UCSD-AML1 (cell line): ENCODE results near the gene PREB.

ENCODE experiments used
- DNase-seq: peaks from one replicate; lab custom pipeline; 2025; ENCODE audit not compliant: unreplicated experiment; lab: John Stamatoyannopoulos, UW

Gene PREB

DNA sequence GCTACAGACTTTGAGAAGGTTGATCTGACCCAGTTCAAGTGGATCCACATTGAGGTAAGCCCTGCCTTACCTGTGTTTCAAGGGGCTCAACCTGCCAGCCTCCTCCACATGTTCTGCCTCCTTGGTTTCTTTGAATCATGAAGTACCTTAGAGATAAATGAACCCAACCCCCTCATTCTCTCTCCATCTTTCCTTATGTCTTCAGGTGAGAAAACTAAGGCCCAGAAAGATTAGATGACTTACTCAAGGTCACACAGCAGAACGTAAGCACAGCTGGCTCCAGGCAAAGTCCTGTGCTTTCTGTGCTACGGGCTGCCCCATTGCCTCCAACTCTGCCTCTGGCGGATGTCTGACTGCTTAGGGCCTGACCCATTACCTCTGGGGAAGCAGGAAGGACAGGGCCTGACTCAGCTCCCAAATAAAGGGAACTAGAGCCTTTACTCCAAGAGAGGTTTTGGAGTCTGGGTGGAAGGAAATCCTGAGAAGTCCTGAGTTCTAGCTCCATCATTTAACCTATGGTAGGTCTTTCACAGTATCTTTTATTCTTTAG lies 37.6 kb downstream of the PREB start:
- DNase-seq = peak; percentile 22

DNA sequence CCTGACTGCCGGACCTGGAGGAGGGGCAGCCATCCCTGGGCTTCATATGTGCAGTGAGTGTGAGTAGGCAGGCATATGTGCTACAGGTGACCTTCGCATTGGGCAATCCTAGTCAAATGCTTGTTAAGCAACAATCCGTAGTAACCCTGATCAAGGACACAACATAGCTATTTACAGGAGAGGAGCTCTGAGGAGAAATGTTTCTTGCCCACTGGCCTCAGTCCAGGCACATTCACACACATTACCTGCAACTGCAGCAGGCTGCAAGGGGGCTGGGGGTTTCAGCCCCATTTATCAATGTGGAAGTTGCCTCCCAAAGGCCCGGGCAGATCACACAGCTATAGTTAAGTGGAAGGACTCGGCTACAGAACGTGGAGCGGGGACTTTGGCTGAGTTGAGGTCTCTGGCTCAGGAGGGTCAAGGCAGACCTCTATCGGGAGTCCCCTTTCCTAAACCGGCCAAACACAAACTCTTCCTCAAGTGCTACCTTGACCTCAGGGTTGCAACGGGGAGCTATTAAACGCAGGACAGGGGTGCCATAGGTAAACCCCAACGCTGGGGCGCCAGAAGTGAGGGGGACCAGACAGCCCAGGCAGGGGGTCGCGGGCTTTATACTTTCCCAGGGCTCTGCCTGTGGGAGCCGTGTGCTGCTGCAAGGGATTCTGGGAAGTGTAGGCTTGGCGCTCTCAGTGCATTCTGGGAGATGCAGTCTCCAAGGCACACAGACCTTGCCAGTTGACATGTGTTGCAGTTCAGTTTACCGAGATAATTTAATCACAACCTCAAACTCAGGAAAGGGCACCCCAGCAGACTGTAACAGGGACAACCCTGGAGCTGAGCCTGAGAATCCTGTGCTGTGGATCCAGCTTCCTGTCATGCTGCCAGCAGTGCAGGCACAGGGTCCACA lies 38.4 kb downstream of the PREB start:
- DNase-seq = peak; percentile 50

DNA sequence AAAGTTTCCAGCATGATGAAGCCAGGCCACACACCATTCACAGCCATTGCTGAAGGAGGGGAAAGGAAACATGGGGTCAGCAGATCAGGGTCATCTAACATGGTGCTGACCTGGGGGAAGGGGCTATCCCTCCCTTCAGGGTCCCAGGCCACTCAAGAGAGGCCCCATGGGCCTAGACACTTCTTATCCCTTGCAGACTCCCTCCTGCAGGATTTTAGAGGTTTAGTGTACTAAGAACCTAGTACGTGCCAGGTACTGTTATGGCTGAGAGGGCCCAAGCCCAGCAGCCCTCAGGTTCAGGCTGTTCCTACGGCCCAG lies 39.0 kb downstream of the PREB start:
- DNase-seq = no peak

DNA sequence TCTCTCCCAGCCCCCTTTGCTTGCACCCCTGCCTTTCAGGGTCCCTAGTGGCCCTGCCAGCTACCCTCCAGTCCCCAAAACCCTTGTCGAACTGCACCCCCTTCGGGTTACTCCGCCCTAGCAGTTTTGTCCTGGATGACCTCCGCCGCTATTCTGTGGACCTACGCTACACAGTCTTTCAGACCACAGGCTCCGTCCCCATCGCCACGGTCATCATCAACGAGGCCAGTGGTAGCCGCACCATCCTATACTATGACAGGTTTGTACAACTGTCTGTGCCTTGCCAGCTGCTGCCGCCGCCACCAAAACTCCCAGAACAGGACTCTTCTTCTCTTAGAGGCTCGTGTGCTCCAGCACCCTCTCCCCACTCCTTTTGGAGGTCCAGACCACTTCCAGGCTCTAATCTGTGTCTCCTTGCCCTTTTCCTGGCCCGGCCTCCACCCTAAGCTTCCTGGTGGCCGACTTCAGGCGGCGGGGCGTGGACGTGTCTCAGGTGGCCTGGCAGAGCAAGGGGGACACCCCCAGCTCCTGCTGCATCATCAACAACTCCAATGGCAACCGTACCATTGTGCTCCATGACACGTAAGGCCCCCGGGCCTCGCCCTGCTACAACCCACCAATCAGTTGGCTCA lies 40.0 kb downstream of the PREB start:
- no peak for DNase-seq

DNA sequence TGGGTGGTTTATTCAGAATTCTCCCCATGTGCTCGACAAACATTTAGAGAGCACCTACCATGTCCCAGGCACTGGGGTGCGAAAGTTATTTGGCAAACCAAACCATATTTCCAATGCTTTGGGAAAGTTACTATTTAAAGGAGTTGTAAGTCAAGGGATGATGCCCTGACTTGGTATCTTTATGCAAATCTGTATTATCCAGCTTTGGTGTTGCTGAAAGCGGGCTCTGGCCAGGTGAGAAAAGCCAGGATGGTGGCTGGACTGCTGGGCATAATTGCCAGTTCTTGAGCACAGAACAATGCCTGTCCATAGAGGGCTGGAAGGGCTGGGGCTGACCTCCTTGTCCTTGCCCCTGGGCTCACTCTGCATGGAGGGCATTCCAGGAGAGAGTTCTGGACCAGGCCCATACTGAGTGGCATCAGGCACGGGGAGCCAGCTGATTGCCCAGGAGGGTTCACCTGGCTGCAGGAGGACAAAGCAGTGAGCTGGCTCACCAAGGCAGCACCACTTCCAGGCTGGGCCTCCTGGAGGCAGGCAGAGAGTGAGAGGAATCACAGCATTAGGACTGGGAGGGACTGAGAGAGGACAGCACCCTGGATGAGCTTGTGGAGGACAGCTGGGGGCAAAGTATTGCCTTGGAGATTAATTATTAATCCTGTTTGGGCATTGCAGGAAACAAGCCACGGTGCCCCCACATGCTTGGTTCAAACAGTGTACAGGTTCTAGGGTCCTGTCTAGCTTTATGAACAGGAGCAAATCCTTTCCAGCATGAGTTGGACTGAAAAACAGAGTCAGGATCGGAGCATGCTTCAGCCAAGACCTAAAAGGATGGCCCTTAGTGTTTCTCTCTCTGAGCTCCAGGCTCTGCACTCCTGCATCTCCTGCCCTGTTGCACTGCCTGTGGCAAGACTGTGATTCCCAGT lies 40.7 kb downstream of the PREB start:
- DNase-seq = no peak

DNA sequence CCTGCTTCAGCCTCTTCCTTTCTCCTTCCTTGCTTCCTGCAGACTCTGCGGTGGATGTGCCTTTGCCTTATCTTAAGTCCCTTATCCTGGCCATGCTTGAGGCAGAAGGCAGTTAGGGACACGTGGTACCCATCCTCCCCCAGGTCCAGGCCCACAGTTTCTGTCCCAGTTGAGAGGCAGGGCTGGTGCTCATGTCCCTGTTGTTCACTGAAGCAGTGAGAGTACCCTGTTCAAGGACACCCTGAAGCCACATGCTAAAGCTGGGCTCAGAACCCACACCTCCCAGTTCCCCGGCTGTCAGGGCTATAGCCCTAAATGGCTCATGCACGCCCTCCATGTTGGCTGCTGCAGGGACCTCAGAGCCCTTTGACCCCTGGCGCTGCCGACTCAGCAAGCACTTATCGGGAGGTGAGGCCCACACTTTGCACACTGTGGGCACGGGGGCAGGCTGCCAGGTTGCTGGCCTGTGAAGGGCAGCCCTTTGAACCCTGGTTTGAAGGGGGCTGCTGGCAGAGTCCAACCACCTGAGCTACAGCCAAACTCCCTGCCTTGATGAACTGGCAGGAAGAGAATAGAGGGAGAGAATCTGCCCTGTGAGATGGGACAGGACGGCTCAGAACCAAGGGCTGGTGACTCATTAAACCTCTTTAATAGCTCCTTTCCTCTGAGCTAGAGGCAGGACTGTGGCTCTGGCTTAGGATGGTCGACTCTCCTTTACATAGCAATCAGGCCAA lies 41.6 kb downstream of the PREB start:
- DNase-seq = peak; percentile 52

DNA sequence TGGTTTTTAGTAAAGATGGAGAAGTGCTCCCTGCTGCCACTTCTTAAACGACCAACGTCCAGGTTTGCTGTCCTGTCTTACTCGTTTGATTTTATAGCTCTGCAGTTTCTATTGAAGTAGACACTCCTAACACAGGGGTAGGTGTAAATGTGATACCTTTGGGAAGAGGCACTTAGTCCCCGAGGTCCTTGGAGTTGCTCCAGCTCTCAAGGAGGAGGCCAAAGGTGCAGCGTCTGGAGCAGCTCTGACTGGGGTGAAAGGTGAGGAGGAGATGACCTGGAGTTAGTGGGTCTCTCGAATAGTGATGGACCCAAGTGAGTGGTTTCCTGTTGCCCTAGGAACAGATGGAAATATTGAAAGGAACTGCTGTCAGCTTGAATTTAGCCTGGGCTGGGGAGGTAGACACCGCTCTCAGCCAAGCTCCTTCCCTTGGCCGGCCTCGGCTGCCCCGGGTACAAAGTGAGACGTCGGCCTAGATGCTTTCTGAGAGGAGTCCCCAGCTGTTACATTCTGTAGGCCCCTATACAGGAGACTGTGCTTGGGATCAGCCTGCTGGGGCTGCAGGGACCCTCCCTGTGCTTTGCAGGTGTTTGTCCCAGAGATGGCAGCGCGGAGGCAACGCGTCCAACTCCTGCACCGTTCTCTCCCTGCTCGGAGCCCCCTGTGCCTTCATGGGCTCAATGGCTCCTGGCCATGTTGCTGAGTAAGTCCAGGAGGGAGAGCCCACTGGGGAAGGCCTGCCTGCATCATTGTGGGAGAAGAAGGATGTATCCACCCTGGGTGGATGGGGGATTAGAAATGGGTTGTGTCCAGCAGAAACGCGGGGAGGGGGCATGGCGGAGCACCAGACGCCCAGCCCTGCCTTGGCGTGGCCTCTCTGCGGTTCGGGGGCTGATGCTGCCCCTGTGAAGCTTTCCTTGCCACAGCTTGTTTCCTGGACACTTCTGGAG lies 42.4 kb downstream of the PREB start:
- no peak for DNase-seq

DNA sequence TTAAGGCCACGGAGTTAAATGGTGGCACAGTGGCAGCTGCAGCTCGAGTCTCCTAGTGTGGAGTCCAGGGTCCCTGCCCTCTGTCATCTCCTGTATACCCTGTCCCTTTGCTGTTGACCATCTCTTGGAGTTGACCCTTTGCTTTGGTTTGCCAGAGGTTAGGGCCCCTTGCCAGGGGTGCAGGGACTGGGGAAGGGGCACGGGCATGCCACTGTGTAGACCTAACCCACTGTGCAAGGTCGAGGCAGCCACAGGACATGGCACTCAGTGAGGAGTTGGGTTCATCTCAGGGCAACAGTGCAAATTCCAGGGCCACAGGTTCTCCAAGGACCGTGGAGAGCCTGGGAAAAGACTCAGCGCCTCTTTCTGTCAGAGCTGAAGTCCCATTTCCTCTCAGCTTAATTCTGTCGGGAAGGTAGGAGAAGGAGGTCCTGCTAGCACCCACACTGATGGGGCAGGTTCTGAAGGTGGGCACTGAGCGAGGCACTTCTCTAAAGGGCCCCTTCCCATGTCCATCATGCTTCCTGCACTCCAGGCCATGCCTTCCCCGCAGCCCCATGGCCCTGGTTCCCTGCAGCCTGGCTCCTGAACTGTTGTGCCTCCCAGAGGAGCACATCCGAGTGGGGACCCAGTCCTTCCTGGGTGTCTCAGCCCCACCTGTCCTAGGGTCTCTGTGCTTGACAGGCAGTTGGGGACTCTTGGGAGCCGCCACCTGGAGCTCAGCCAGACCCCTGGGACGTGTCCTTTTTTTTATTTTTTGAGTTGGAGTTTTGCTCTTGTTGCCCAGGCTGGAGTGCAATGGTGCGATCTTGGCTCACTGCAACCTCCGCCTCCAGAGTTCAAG lies 45.1 kb downstream of the PREB start:
- no peak for DNase-seq

DNA sequence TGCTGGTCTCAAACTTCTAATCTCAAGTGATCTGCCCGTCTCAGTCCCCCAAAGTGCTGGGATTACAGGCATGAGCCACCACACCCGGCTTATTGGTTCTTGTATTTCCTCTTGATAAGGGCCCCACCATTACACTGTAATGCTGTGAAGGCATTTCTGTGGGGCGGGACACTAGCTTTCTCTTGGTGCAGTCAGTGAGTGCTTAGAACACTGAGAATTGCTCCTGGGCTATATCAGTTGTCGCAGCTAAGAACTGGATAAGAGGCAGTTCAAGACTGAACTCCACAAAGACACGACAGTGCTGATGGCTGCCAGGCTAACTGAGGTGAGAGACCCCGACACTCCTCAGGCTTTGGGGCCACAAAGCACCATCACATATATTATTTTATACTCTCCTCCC lies 45.8 kb downstream of the PREB start:
- no peak for DNase-seq

DNA sequence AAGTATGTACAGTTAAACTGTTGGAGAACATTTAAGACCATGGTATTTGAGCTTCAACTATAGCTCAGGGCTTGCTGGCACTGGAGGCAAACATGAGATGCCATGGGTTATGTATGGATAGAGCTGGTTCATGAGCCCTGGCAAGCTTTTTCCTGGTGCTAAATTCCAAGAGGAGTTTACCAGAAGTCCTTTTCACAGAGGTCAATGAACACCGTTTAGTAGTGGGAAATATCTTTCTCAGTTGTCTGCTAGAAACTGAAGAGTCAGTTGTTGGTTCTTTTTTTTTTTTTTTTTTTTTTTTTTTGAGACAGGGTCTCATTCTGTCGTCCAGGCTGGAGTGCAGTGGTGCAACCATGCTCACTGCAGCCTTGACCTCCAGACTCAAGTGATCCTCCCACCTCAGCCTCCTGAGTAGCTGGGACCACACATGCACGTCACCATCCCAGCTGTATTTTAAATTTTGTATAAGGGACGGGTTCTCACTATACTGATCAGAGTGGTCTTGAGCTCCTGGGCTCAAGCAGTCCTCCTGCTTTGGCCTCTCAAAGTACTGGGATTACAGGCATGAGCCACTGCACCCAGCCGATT lies 46.5 kb downstream of the PREB start:
- no peak for DNase-seq

DNA sequence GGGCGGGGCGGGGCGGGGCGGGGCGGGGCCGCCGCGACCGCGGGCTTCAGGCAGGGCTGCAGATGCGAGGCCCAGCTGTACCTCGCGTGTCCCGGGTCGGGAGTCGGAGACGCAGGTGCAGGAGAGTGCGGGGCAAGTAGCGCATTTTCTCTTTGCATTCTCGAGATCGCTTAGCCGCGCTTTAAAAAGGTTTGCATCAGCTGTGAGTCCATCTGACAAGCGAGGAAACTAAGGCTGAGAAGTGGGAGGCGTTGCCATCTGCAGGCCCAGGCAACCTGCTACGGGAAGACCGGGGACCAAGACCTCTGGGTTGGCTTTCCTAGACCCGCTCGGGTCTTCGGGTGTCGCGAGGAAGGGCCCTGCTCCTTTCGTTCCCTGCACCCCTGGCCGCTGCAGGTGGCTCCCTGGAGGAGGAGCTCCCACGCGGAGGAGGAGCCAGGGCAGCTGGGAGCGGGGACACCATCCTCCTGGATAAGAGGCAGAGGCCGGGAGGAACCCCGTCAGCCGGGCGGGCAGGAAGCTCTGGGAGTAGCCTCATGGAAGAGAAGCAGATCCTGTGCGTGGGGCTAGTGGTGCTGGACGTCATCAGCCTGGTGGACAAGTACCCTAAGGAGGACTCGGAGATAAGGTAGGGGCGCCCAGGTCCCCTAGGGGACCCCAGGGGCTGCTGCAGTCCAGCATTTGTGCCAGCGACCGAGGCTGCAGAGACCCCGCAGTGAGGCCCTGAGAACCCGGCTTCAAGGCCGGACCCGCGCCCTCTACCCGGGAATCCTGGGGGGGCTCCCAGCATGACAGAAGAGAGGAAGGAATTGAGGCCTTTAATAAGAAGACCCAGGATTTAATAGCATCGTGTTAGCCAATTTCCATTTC lies 47.5 kb downstream of the PREB start, which contains the start of gene KHK:
Gene KHK, plus strand, starts transcription at position 49 of the 870 bp plus-strand sequence. Its CDS starts 488 bp downstream, at position 537.
- DNase-seq = no peak

DNA sequence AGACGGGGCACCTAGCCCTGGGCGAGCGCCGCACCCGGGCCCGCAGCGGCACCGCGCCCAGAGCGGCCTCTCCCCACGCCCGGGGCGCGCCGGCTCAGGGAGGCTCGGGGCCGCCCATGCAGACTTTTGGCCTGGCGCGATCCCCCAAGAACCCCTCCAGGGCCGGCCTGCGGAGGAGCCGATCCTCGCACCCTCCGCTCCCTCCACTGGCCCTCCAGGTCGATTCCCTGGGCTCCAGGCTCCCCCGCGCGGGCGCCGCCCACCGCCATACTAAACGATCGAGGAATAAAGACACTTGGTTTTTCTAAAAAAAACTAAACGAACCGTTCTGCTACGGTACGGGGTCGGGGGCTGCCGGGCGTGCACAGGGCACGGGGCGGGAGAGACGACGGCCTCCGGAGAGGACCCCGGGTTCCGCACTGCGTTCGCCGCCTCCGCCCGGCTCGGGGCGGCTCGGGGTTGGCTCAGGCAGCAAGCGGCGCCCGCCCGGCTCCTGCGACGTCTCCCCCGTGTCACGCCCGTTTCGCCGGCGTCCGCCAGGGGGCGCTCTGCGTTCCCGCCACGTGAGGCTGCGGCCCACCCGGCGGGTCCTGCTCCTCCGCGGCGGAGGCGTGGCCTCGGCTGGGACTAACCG lies 48.2 kb downstream of the PREB start:
- DNase-seq = peak; percentile 96

DNA sequence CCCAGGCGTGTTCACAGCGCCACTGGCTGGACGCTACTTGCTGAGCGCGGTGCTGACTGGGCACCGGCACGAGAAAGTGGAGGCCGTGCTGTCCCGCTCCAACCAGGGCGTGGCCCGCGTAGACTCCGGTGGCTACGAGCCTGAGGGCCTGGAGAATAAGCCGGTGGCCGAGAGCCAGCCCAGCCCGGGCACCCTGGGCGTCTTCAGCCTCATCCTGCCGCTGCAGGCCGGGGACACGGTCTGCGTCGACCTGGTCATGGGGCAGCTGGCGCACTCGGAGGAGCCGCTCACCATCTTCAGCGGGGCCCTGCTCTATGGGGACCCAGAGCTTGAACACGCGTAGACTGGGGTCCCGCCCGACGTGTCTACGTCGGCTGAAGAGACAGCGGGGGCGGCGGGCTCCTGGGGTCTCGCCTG lies 48.8 kb downstream of the PREB start:
- peak; percentile 54 for DNase-seq

DNA sequence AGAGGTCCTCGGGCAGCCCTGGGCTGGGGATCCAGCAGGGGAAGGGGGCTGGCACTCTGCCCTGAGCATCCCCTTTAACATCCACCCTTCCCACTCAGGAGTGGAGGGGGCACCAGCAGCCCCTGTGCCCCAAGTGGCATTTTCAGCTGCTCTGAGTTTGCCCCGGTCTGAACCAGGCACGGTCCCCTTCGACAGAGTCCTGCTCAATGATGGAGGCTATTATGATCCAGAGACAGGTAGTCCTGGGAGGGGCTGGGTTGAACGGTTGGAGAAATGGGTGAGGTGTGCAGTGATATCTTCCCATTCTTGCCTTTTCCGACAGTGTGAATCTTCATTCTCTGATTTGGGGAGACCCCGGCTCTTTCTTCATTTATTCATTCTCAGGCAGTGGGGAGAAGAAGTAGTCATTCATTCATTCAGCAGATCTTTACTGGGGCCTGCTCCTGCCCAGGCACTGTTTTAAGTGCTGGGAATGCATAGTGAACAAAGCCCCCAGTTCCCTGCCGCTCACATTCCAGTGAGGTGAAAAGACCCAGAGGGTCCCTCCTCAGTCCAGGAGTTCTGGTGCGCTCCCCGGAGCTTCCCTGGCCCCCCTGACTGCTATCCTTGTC lies 49.3 kb downstream of the PREB start:
- no peak for DNase-seq

DNA sequence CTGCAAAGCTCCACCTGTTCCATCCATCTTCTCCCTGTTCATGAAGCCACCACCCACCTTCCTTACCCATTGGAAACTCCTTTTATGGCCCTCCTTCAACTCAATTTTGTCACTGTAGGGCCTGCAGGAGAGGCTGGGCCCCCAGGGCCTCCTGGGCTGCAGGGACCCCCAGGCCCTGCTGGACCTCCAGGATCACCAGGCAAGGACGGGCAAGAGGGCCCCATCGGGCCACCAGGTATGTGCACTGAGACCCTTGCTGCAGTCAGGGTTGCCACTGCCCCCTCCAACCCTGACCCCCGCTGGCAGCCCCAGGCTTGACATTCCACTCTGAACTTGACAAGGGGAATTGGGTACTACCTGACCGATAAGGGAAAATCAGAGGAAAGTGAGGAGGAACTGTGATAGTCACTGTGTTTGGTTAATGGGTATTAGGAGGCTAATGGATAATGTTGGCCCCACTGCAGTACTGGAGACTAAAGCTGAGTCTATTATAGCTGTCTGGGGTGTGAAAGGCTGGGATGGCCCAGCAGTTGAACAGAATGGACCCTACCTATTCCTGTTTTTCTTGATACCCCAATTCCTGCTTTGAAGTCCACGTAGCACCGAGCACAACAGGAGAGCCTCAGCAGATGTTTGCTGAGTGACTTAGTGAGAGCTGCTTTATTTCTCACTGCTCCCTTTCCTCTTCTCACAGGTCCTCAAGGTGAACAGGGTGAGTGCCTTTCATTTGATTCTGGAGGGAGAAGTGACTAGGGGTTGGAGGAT lies 50.0 kb downstream of the PREB start:
- no peak for DNase-seq
